ENCODE measurements around the gene CDR2. TPM values are rescaled to one million over a fixed set of nuclear protein-coding genes. Genes with fewer than 3 reads are reported as not detected.
A peak's percentile ranks its signal among the peaks of the same experiment; 100 is the strongest.

The CDR2 gene
- polyA plus RNA-seq, 3 donors, result 2.5 to 5.9 (median 4.8) TPM

- no peaks in the 10 kb centered on the region for H4K20me1 ChIP-seq (ENCODE audit: insufficient read depth, low read length)
- H3K4me2 ChIP-seq (replicated peaks; ENCODE audit: extremely low read depth, low read length, poor library complexity, severe bottlenecking), result no peak overlapping the region
- intact Hi-C loops (cut with micrococcal nuclease), result no loop called here
- no peaks in the 10 kb centered on the region for H3K79me2 ChIP-seq (ENCODE audit: insufficient read depth, low read length)
- Mint-ChIP-seq H3K27ac (peak overlapping the region in 5 of 7 donors; percentile 41 to 57 (median 52)), H3K9me3 (peaks cover 0 to 1% (median 0%) of the 10 kb centered on the region in 7 donors), H3K4me3 (no peak overlapping the region), H3K27me3 (ENCODE audit: low read depth in 3 of 3) (no peaks in the 10 kb centered on the region), H3K36me3 (peaks cover 66 to 83% of the 10 kb centered on the region in 2 donors), H3K4me1 (peaks cover 13% of the 10 kb centered on the region)
- DNase-seq, result peak in 1 of 3 donors; percentile 10
- H2AFZ ChIP-seq (ENCODE audit: insufficient read depth, low read depth, low read length, poor library complexity, severe bottlenecking), result no peak overlapping the region
- peaks cover 8 to 9% of the 10 kb centered on the region in 2 donors for H3K4me1 ChIP-seq (ENCODE audit: control insufficient read depth in 1 of 2, insufficient read depth in 2 of 2, low read length in 2 of 2)
- peaks cover 0 to under 1% of the 10 kb centered on the region in 2 donors for H3K9me3 ChIP-seq (replicated peaks in 1 of 2; ENCODE audit: control insufficient read depth in 1 of 2, insufficient read depth in 1 of 2, low read length in 2 of 2)
- no peaks in the 10 kb centered on the region for H3K27me3 ChIP-seq (ENCODE audit: control insufficient read depth in 2 of 2, insufficient read depth in 2 of 2, low read length in 2 of 2)
- WGBS (ENCODE audit: insufficient coverage), result no CpG with 5 or more reads among the region's 4 CpGs
- TF ChIP-seq CTCF (IDR thresholded peaks at IDR 0.05), result no peak
- no peak overlapping the region for H3K9ac ChIP-seq (ENCODE audit: insufficient read depth, low read length, poor library complexity, severe bottlenecking)
- peaks cover 76 to 85% of the 10 kb centered on the region in 2 donors for H3K36me3 ChIP-seq (replicated peaks in 1 of 2; ENCODE audit: control insufficient read depth in 1 of 2, insufficient read depth in 2 of 2, low read length in 2 of 2)
- H3K27ac ChIP-seq (ENCODE audit: low read depth in 1 of 2, low read length in 2 of 2), result peak overlapping the region in 1 of 2 donors; percentile 25
- no peak overlapping the region for H3K4me3 ChIP-seq (replicated peaks in 1 of 3; ENCODE audit: low read depth in 2 of 3, low read length in 3 of 3)
Measured at GRCh38 chr16:22330326-22330725, 44.1 kb downstream of the CDR2 start.

DNA sequence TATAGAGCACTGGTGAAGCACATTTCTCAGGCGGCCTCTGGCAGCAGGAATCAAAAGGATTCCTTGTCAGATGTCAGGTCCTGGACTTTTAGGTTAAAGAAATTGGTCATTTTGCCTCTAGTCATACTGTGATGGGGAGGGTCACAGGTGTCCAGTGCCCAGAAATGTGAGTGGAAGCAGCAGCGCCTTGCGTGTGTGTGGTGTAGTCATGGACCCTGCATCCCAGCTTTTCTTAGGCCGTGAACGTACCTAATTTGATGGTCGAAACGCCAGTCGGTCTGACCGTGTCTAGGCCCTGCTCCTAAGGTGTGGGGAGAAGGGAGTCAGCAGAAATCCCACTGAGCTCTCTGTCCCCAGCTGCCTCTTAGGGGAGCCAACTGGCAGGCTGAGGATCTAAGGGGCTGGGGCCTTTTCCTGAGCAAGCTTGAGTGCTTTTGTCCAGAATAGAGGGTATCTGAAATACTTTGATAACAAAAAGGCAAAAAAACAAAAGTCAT lies 45.2 kb downstream of the CDR2 start:
- intact Hi-C loops (cut with micrococcal nuclease), result loop anchor here in 1 of 2 donors (10.0 kb wide), 2 partner anchors 46 to 86 kb away; partner anchors contain the start of gene CDR2
- Mint-ChIP-seq H3K27ac (peak overlapping the region in 4 of 7 donors; percentile 15 to 66 (median 42)), H3K4me3 (no peak overlapping the region), H3K4me1 (peaks cover 13% of the 10 kb centered on the region), H3K36me3 (peaks cover 66 to 83% of the 10 kb centered on the region in 2 donors), H3K27me3 (ENCODE audit: low read depth in 3 of 3) (no peaks in the 10 kb centered on the region), H3K9me3 (no peaks in the 10 kb centered on the region)
- no peak for DNase-seq
- no peaks in the 10 kb centered on the region for H3K9me3 ChIP-seq (replicated peaks in 1 of 2; ENCODE audit: control insufficient read depth in 1 of 2, insufficient read depth in 1 of 2, low read length in 2 of 2)
- no peak overlapping the region for H3K4me3 ChIP-seq (replicated peaks in 1 of 3; ENCODE audit: low read depth in 2 of 3, low read length in 3 of 3)
- H3K27ac ChIP-seq (ENCODE audit: low read depth in 1 of 2, low read length in 2 of 2), result no peak overlapping the region
- 99% methylated on average over 8 of the region's 9 CpGs for WGBS (ENCODE audit: insufficient coverage)
- H3K4me1 ChIP-seq (ENCODE audit: control insufficient read depth in 1 of 2, insufficient read depth in 2 of 2, low read length in 2 of 2), result peaks cover 8 to 9% of the 10 kb centered on the region in 2 donors
- H4K20me1 ChIP-seq (ENCODE audit: insufficient read depth, low read length), result no peaks in the 10 kb centered on the region
- H3K9ac ChIP-seq (ENCODE audit: insufficient read depth, low read length, poor library complexity, severe bottlenecking), result no peak overlapping the region
- H3K4me2 ChIP-seq (replicated peaks; ENCODE audit: extremely low read depth, low read length, poor library complexity, severe bottlenecking), result no peak overlapping the region
- no peaks in the 10 kb centered on the region for H3K27me3 ChIP-seq (ENCODE audit: control insufficient read depth in 2 of 2, insufficient read depth in 2 of 2, low read length in 2 of 2)
- TF ChIP-seq CTCF (IDR thresholded peaks at IDR 0.05), result no peak
- H3K79me2 ChIP-seq (ENCODE audit: insufficient read depth, low read length), result no peaks in the 10 kb centered on the region
- peaks cover 76 to 85% of the 10 kb centered on the region in 2 donors for H3K36me3 ChIP-seq (replicated peaks in 1 of 2; ENCODE audit: control insufficient read depth in 1 of 2, insufficient read depth in 2 of 2, low read length in 2 of 2)
- no peak overlapping the region for H2AFZ ChIP-seq (ENCODE audit: insufficient read depth, low read depth, low read length, poor library complexity, severe bottlenecking)
